K562 (cell line): ENCODE measurements around the gene MVK. TPM values are rescaled to one million over a fixed set of nuclear protein-coding genes. Genes with fewer than 3 reads are reported as not detected.

ENCODE experiments used
- BHLHE40 ChIP-seq: IDR thresholded peaks from 2 replicates; pipeline ENCODE4 v1.6.1; 2011; ENCODE audit warnings: low read length, improper control_type of control experiment
- FOXO4 ChIP-seq: fragments of 450-650 bp; formaldehyde crosslinking; IDR thresholded peaks from 2 replicates; pipeline ENCODE4 v1.4.0; 2020; ENCODE audit warnings: mild to moderate bottlenecking, moderate library complexity
- NR3C1 ChIP-seq: sonication (generic); formaldehyde crosslinking; IDR thresholded peaks from 2 replicates; pipeline ENCODE4 v1.8.1; 2022; ENCODE audit warnings: missing genetic modification reagents
- SIX5 ChIP-seq, 2 experiments: IDR thresholded peaks; 2 replicates each; pipeline ENCODE4 v1.6.1; 2011; ENCODE audit warnings: low read length in 2 of 2, borderline replicate concordance in 1 of 2, low read depth in 1 of 2, mild to moderate bottlenecking in 1 of 2, moderate library complexity in 1 of 2; ENCODE audit not compliant: insufficient read depth in 1 of 2
- ZNF318 ChIP-seq, 2 experiments: fragments of 450-650 bp; IDR thresholded peaks; 2 replicates each; pipeline ENCODE4 v1.6.1; 2016; ENCODE audit warnings: mild to moderate bottlenecking in 2 of 2, borderline replicate concordance in 1 of 2, low read depth in 1 of 2, moderate library complexity in 1 of 2
- ZNF507 ChIP-seq: conservative IDR thresholded peaks from 2 replicates; pipeline ENCODE4 v1.6.1; 2017; ENCODE audit warnings: missing genetic modification characterization, missing compliant biosample characterization
- polyA plus RNA-seq, 8 experiments: library from polyadenylated mRNA; depleted of rRNA in 4 of 8; stranded (reverse) in 5 of 8; unstranded in 3 of 8; fragments of >200 nt; fragmentation: Nextera tagmentation in 2 of 8; fragmentation: Illumina TruSeq in 1 of 8; extraction: Ambion mirVana in 2 of 8; extraction: Trizol in 1 of 8; gene quantifications; 2 replicates each; pipeline versions ENCODE4 v1.2.1 to v1.2.3, GENCODE V29; 2011 to 2014; ENCODE audit warnings: inconsistent platforms in 1 of 8, missing spikeins in 1 of 8
- total RNA-seq, 7 experiments: library from RNA; depleted of rRNA in 6 of 7; stranded (reverse); fragments of >200 nt in 6 of 7; fragmentation: Illumina TruSeq in 2 of 7; extraction: Trizol in 2 of 7; gene quantifications; 2 replicates each; pipeline versions ENCODE4 v1.2.1 to v1.2.3, GENCODE V29; 2011 to 2021; ENCODE audit warnings: low replicate concordance in 1 of 7
- TF ChIP-seq, protein P1 (sequence below), 2 experiments: fragments of 150-350 bp in 1 of 2; IDR thresholded peaks; 2 replicates each; pipeline ENCODE4 v1.6.1; 2012 to 2016; ENCODE audit warnings: low read depth in 2 of 2, low read length in 2 of 2, mild to moderate bottlenecking in 1 of 2, moderate library complexity in 1 of 2
- TF ChIP-seq, protein P2 (sequence below): fragments of 450-650 bp; IDR thresholded peaks from 2 replicates; pipeline ENCODE4 v1.6.1; 2017; ENCODE audit warnings: mild to moderate bottlenecking, moderate library complexity
- TF ChIP-seq, protein P3 (sequence below): sonication (generic); formaldehyde crosslinking; IDR thresholded peaks from 2 replicates; pipeline ENCODE4 v1.5.0; 2020; ENCODE audit warnings: missing genetic modification reagents
- TF ChIP-seq, protein P4 (sequence below): fragments of 250-450 bp; sonication (Bioruptor Pico); IDR thresholded peaks from 2 replicates; pipeline ENCODE4 v1.9.0; 2021; ENCODE audit warnings: mild to moderate bottlenecking

Gene MVK
- total and polyA plus RNA-seq, 9 of the 15 experiments (the other 6 are each of a cell fraction or from before 2014, with no cell fraction given), result 0.41 to 33.6 (median 18.8) TPM

GRCh38 chr12:109597795-109598427 lies 24.3 kb downstream of the MVK start (continued):
- TF ChIP-seq ZNF318 (IDR thresholded peaks at IDR 0.05; ENCODE audit: borderline replicate concordance in 1 of 2, low read depth in 1 of 2), result no peak
- TF ChIP-seq BHLHE40, result peak; percentile 57
- TF ChIP-seq, protein P1, sequence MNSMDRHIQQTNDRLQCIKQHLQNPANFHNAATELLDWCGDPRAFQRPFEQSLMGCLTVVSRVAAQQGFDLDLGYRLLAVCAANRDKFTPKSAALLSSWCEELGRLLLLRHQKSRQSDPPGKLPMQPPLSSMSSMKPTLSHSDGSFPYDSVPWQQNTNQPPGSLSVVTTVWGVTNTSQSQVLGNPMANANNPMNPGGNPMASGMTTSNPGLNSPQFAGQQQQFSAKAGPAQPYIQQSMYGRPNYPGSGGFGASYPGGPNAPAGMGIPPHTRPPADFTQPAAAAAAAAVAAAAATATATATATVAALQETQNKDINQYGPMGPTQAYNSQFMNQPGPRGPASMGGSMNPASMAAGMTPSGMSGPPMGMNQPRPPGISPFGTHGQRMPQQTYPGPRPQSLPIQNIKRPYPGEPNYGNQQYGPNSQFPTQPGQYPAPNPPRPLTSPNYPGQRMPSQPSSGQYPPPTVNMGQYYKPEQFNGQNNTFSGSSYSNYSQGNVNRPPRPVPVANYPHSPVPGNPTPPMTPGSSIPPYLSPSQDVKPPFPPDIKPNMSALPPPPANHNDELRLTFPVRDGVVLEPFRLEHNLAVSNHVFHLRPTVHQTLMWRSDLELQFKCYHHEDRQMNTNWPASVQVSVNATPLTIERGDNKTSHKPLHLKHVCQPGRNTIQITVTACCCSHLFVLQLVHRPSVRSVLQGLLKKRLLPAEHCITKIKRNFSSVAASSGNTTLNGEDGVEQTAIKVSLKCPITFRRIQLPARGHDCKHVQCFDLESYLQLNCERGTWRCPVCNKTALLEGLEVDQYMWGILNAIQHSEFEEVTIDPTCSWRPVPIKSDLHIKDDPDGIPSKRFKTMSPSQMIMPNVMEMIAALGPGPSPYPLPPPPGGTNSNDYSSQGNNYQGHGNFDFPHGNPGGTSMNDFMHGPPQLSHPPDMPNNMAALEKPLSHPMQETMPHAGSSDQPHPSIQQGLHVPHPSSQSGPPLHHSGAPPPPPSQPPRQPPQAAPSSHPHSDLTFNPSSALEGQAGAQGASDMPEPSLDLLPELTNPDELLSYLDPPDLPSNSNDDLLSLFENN (IDR thresholded peaks at IDR 0.05; ENCODE audit: low read depth in 2 of 2, low read length in 2 of 2), result no peak
- no peak for TF ChIP-seq ZNF507 (tag)
- no peak for TF ChIP-seq SIX5 (IDR thresholded peaks at IDR 0.05; ENCODE audit: borderline replicate concordance in 1 of 2, insufficient read depth in 1 of 2, low read depth in 1 of 2, low read length in 2 of 2)
- TF ChIP-seq, protein P2, sequence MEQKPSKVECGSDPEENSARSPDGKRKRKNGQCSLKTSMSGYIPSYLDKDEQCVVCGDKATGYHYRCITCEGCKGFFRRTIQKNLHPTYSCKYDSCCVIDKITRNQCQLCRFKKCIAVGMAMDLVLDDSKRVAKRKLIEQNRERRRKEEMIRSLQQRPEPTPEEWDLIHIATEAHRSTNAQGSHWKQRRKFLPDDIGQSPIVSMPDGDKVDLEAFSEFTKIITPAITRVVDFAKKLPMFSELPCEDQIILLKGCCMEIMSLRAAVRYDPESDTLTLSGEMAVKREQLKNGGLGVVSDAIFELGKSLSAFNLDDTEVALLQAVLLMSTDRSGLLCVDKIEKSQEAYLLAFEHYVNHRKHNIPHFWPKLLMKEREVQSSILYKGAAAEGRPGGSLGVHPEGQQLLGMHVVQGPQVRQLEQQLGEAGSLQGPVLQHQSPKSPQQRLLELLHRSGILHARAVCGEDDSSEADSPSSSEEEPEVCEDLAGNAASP, result no peak
- TF ChIP-seq, protein P3, sequence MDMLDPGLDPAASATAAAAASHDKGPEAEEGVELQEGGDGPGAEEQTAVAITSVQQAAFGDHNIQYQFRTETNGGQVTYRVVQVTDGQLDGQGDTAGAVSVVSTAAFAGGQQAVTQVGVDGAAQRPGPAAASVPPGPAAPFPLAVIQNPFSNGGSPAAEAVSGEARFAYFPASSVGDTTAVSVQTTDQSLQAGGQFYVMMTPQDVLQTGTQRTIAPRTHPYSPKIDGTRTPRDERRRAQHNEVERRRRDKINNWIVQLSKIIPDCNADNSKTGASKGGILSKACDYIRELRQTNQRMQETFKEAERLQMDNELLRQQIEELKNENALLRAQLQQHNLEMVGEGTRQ (CRISPR knock-in tag), result no peak
- TF ChIP-seq, protein P4, sequence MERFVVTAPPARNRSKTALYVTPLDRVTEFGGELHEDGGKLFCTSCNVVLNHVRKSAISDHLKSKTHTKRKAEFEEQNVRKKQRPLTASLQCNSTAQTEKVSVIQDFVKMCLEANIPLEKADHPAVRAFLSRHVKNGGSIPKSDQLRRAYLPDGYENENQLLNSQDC (CRISPR knock-in tag), result no peak
- no peak for TF ChIP-seq FOXO4 (CRISPR knock-in tag)
- TF ChIP-seq NR3C1, result no peak
